NCI-H146 (cell line): Measurements from ENCODE around the gene METTL25B.

ENCODE experiments used
- DNase-seq: peaks from one replicate; lab custom pipeline; 2025; lab: John Stamatoyannopoulos, UW

The METTL25B gene

DNA sequence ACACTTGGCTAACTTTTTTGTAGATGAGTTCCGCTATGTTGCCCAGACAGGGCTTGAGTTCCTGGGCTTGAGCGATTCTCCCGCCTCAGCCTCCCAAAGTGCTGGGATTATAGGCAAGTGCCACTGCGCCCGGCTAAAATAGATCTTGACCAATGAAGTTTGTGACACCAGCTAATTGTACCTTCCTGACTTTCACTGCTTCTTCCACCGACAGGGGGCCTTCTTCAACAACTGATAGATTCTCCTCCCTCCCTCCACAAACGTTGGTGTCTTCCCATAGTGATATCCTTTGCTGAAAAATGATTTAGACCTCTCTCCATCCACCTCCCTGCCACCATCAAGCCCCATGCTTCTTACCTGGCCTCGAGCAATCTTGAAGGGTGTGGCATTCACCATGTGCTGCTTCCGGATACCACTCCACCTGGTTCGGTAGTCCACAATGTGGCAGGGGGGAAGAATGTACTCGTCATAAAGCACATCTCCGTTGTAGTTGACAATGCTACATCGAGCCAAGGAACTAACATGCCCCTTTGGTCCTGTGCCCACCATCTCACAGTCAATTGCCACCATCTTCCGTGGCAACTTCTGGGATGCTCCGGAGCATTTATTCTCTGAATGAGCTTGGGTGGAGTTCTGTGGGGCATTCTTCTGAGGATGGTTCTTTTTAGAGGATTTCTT, 1.6 kb upstream of the METTL25B start:
- peak; percentile 18 for DNase-seq

DNA sequence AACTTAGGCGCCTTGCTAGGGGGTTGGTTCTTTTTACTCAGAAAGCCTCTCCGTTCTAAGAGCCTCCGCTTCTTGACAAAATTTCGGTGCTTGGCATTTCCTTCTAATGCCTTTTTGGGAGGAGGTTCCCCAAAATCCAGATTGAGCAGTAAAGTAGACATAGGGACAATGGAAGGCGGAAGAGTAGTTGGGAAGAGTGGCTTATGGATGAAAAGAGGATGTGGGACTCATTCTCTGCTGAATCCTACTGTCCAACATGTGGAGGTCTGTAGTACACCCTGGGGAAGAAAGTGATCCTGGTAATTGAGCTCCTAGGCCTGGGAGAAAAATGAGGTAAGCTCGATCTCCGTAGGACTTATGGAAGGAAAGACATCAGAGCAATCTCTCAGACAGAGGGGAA, 777 bp upstream of the METTL25B start:
- DNase-seq, result no peak

- DNase-seq, result peak; percentile 97
Measured at GRCh38 chr1:156728599-156729462, 562 bp downstream of the METTL25B start, which contains the start of gene ISG20L2. Gene ISG20L2 (minus strand): TSS chr1:156728766. CDS start chr1:156727652, 1,114 bp downstream.

GRCh38 chr1:156733989-156734584, 5.8 kb downstream of the METTL25B start:
- no peak for DNase-seq

GRCh38 chr1:156738407-156738806, 10.1 kb downstream of the METTL25B start:
- no peak for DNase-seq

DNA sequence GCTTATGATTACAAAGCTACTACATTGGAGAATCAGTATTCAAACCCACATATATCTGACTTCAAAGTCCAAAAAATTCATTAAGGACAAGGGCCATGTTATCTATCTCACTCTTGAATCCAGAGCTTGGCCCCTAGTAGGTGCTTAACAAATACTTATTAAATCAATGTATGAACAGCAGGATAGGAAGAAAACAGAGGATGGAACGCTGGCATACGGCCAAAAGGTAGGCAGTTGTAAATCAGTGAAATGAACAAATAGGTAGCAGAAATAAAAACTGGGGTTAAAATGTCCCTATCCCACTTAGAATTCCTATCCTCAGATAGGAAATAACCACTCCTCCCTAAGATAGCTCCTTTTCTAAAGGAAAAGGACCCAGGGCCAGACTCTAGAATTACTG, 10.6 kb downstream of the METTL25B start:
- no peak for DNase-seq

DNA sequence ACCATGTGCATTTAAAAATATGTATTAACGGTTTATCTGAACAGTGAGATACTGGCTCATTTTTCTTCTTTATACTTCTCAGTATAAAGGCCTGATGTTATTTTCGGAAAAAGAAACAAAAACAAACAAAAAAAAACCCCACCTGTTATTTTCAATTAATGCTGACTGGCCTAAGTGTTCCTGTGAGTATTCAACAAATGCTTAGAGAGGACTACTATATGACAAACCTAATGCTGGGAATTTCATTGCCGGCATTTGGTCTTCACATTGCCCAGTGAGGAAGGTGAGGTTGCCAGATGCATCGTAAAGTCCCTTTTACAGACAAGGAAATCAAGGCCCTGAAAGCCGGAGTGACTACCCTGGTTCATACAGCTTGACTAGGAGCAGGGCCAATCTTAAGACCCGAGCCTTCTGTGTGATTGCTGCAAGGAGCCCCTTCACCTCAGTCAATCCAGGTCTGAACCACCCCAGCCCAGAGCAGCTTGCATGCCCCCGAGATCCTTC, 12.0 kb downstream of the METTL25B start:
- no peak for DNase-seq

GRCh38 chr1:156740741-156741480, 12.6 kb downstream of the METTL25B start, which contains the start of gene MRPL24:
Gene MRPL24 (minus strand): TSS chr1:156741088. CDS start chr1:156738704, 2,384 bp downstream.
- peak; percentile 99 for DNase-seq

- no peak for DNase-seq
Measured at GRCh38 chr1:156741481-156741983, 13.3 kb downstream of the METTL25B start.

DNA sequence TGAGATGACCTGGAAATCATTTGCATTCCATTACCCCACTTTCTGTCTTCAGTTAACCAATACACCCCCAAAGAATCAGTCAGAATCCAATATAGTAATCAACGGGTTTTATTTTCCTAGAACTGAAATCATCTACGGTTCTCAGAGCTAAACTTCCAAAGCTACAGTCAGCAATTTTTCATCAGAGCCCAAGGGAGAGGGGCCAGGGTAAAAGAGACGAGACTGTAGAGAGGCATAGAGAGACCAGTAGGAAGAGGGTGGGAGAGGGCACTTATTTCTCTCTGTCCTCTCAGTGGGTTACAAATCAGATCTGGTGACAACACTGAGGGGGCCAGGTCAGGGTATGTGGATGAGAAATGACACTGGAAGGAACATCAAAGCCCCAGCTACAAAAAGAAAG, 13.7 kb downstream of the METTL25B start:
- no peak for DNase-seq

- no peak for DNase-seq
Measured at GRCh38 chr1:156742801-156743200, 14.5 kb downstream of the METTL25B start.

DNA sequence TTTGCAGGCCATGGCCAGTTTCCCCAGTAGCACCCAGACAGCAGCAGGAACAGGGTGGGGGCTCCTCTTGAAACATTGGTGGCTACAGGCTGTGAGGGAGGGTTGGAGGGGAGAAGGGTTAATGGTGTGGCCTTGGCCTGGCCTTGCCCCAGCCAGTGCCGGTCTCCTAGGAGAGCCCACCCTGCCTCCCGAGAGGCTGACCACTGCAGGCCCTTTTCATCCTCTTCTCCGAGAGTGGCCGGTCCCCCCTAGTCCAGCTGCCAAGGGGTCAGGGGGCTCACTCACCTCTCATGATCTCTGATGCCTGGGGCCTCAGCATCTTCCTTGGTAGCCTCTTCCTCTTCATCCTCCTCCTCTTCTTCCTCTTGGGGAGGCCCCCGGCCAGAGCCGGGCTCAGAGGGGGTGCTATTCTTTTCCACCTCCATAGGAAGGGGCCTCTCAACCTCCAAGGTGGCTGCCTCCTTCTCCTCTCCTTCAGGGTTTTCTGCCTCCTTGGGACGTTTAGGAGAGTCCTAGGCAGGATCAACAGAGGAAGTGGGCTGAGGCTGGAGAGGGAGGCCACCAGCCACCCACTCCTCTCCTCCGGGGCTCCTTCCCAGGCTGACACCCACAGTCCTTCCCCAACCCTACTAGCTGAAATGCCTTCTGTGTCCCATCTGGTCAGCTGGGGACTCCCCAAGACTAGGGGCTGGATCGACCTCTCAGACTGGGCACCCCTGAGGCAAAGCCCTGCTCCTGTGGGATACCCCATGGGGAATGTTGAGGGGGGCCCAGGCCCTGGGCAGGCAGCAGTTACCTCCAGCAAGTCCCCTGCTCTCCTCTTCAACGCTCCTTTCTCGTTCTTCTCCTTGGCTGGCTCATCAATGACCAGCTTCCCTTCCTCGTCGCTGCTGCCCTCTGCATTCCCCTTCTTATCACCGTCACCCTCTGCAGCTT, 15.4 kb downstream of the METTL25B start:
- no peak for DNase-seq

GRCh38 chr1:156744344-156744743, 16.1 kb downstream of the METTL25B start:
- DNase-seq, result no peak

GRCh38 chr1:156744786-156745419, 16.6 kb downstream of the METTL25B start:
- no peak for DNase-seq

- no peak for DNase-seq
Measured at GRCh38 chr1:156745881-156746280, 17.6 kb downstream of the METTL25B start.

GRCh38 chr1:156746406-156746727, 18.1 kb downstream of the METTL25B start:
- DNase-seq, result no peak

DNA sequence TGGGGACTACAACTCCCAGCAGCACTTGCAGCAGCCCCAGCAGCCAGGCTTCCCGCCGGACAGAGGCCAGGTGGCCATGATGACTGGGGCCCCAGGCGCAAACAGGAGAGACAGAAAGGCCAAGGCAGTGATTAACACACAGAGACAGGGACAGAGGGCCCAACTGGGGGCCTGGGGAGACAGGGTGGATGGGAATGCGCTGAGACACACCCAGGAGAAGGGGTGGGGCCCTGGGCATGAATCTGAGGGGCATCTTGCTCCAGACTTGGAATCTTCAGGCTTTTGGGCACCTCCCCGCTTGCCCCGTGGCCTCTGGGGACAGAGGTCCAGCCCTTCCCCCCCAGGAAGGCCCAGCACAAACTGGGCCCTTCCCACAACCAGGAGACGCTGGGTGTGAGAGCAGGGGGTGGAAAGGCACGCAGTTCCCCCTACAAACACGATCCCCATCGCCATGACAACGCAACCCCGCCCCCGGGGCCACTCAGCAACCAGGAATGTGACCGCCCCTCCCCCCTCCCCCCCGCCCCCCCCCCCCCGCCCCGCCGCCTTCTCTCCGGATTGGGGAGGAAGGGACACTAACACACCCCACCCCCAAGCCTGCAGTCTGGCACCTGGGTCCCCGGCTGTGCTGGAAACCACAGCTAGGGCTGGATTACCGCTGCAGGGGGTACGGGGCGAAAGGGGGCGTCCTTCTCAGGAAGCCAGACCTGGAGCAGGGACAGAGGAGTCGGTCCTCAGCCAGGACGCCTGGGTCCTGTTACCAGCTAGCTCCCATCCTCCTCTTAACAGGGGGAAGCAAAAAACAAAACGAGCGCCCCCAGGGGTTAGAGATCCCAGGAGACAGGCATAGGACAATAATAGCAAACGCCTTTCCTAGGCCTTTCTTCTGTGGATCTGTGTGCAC, 18.7 kb downstream of the METTL25B start:
- peak; percentile 92 for DNase-seq

GRCh38 chr1:156747742-156748669, 19.7 kb downstream of the METTL25B start:
- peak; percentile 42 for DNase-seq
